Loucy (cell line): ENCODE results near the gene SPTBN2.
A peak's percentile ranks its signal among the peaks of the same experiment; 100 is the strongest.

ENCODE experiments used
- H2AFZ ChIP-seq: fragments of 200-600 bp; sonication (generic); 2 replicates; pipeline ENCODE4 v1.6.0; 2016; ENCODE audit warnings: antibody characterized with exemption, mild to moderate bottlenecking, low read length, moderate library complexity
- H3F3A ChIP-seq: fragments of 200-600 bp; 2 replicates; pipeline ENCODE4 v1.6.0; 2016; ENCODE audit warnings: antibody characterized with exemption, low read depth, mild to moderate bottlenecking
- H3K27me3 ChIP-seq: fragments of 200-600 bp; sonication (generic); 2 replicates; pipeline ENCODE4 v1.6.1; 2014; ENCODE audit warnings: low read length, mild to moderate bottlenecking; ENCODE audit not compliant: insufficient read depth, poor library complexity, severe bottlenecking
- H3K36me3 ChIP-seq: fragments of 200-600 bp; sonication (generic); 2 replicates; pipeline ENCODE4 v1.6.1; 2016; ENCODE audit warnings: low read length; ENCODE audit not compliant: insufficient read depth
- H3K4me1 ChIP-seq: fragments of 200-600 bp; sonication (generic); 2 replicates; pipeline ENCODE4 v1.5.1; 2014; ENCODE audit warnings: low read length, mild to moderate bottlenecking; ENCODE audit not compliant: insufficient read depth, poor library complexity, severe bottlenecking
- H3K4me2 ChIP-seq: fragments of 200-600 bp; sonication (generic); 2 replicates; pipeline ENCODE4 v1.6.0; 2014; ENCODE audit warnings: antibody characterized with exemption, low read length, low read depth, mild to moderate bottlenecking; ENCODE audit not compliant: poor library complexity, severe bottlenecking
- H3K4me3 ChIP-seq: fragments of 200-600 bp; sonication (generic); 2 replicates; pipeline ENCODE4 v1.5.1; 2014; ENCODE audit warnings: low read length, mild to moderate bottlenecking, mixed read lengths; ENCODE audit not compliant: poor library complexity, severe bottlenecking
- H3K79me2 ChIP-seq: fragments of 200-600 bp; sonication (generic); 2 replicates; pipeline ENCODE4 v1.6.1; 2014; ENCODE audit warnings: low read length; ENCODE audit not compliant: insufficient read depth
- H3K9ac ChIP-seq: fragments of 200-600 bp; sonication (generic); 2 replicates; pipeline ENCODE4 v1.6.0; 2014; ENCODE audit warnings: mild to moderate bottlenecking, low read depth, low read length, moderate library complexity; ENCODE audit not compliant: poor library complexity, severe bottlenecking
- H3K9me2 ChIP-seq: fragments of 200-600 bp; sonication (generic); replicated peaks from 2 replicates; pipeline ENCODE4 v1.6.1; 2016; ENCODE audit warnings: low read depth, low read length, mixed read lengths
- H3K9me3 ChIP-seq: fragments of 200-600 bp; sonication (generic); 2 replicates; pipeline ENCODE4 v1.6.1; 2014; ENCODE audit warnings: mild to moderate bottlenecking, antibody characterized with exemption, low read length, low read depth; ENCODE audit not compliant: insufficient read depth
- H4K20me1 ChIP-seq: fragments of 200-600 bp; sonication (generic); 2 replicates; pipeline ENCODE4 v1.6.0; 2014; ENCODE audit warnings: antibody characterized with exemption, low read length, mild to moderate bottlenecking; ENCODE audit not compliant: insufficient read depth, poor library complexity, severe bottlenecking
- EZH2phosphoT487 ChIP-seq: fragments of 200-600 bp; IDR thresholded peaks from 2 replicates; pipeline ENCODE4 v1.6.1; 2018; ENCODE audit warnings: antibody characterized with exemption, mild to moderate bottlenecking, moderate library complexity, borderline replicate concordance
- TF ChIP-seq, protein P1 (sequence below): fragments of 200-600 bp; sonication (generic); conservative IDR thresholded peaks from 2 replicates; pipeline ENCODE4 v1.5.1; 2014; ENCODE audit warnings: mild to moderate bottlenecking, antibody characterized with exemption, low read length

Gene SPTBN2

DNA sequence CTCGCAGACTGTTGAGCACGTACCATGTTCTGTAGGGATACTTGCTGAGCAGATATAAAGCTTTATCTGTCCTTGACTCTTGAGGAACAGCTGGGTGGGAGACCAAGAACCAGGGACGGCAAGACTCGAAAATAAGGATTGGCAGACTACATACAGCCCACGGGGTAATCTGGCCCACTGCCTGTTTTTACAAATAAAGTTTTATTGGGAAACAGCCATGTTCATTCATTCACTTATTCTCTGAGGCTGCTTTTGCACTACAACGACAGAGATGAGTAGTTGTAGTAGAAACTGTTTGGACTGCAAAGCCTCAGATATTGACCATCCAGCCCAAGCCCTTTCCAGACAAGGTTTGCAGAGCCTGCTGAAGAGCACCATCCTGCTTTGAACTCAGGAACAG, 31.0 kb downstream of the SPTBN2 start:
- Histone ChIP-seq H3K9ac (no peak overlapping the region), H3K4me3 (no peak overlapping the region), H2AFZ (no peak overlapping the region), H3K27me3 (no peaks in the 10 kb centered on the region), H3K36me3 (peaks cover 2% of the 10 kb centered on the region; the same call in 1 of the 2 replicates), H3K9me2 (no peaks in the 10 kb centered on the region), H3K9me3 (no peaks in the 10 kb centered on the region), H3F3A (no peaks in the 10 kb centered on the region; the same call in 1 of the 2 replicates), H4K20me1 (no peaks in the 10 kb centered on the region), H3K4me1 (peaks cover 35% of the 10 kb centered on the region), H3K79me2 (no peaks in the 10 kb centered on the region), H3K4me2 (no peak overlapping the region)
- TF ChIP-seq, protein P1, sequence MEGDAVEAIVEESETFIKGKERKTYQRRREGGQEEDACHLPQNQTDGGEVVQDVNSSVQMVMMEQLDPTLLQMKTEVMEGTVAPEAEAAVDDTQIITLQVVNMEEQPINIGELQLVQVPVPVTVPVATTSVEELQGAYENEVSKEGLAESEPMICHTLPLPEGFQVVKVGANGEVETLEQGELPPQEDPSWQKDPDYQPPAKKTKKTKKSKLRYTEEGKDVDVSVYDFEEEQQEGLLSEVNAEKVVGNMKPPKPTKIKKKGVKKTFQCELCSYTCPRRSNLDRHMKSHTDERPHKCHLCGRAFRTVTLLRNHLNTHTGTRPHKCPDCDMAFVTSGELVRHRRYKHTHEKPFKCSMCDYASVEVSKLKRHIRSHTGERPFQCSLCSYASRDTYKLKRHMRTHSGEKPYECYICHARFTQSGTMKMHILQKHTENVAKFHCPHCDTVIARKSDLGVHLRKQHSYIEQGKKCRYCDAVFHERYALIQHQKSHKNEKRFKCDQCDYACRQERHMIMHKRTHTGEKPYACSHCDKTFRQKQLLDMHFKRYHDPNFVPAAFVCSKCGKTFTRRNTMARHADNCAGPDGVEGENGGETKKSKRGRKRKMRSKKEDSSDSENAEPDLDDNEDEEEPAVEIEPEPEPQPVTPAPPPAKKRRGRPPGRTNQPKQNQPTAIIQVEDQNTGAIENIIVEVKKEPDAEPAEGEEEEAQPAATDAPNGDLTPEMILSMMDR = no peak
- no peak for TF ChIP-seq EZH2phosphoT487

DNA sequence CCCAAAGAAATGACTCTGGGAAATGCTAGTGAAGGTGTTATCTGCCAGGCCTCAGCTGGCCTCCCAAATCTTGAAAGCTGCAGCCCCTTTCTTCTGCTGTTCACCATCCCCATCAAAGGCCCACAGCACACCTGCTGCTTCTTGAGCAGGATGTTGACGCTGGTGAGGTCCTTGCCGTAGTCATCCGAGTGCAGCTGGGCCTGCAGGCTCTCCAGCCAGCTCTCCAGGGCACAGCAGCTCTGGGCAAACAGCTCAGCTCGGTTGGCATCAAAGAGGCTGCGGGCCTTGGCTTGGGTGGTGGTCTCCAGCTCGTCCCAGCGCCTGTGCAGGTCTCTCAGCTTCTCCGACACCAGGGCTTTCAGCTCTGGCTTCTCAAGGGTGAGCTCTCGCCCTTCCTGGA, 32.9 kb downstream of the SPTBN2 start:
- Histone ChIP-seq H3K4me3 (no peak overlapping the region), H3K9me3 (no peaks in the 10 kb centered on the region), H3K79me2 (no peaks in the 10 kb centered on the region), H3K36me3 (peaks cover 2% of the 10 kb centered on the region; the same call in 1 of the 2 replicates), H3K9me2 (no peaks in the 10 kb centered on the region), H3K27me3 (no peaks in the 10 kb centered on the region), H3K4me2 (no peak overlapping the region), H2AFZ (no peak overlapping the region), H4K20me1 (no peaks in the 10 kb centered on the region), H3K4me1 (peaks cover 22% of the 10 kb centered on the region), H3F3A (no peaks in the 10 kb centered on the region; the same call in 1 of the 2 replicates), H3K9ac (no peak overlapping the region)
- no peak for TF ChIP-seq EZH2phosphoT487
- TF ChIP-seq, protein P1 = no peak

DNA sequence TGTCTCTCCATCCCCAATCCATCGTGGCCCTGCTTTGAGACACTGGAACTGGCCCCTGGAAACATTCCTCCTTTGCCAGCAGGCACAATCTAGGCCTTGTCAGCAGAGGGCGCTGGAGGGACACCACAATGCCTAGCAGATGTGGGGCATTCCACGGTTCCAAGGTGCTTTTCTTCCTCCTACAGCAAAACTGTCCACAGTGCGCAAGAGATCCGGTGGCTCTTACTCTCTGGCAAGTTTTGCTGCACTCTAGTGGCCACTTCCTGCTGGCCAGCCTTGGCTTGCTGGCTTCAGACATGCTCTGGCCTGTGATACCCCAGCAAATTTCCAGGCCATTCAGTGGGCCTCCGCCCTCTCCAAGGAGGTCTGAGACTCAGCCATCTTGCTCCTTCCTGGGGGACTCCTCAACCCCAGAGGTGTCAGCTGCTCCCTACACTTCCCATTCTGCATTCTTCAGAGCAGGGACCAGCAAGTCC, 34.2 kb downstream of the SPTBN2 start:
- H3K4me3 ChIP-seq = no peak overlapping the region

More for the DNA sequence above, 34.2 kb downstream of the SPTBN2 start:
- Histone ChIP-seq H3K36me3 (peaks cover 2% of the 10 kb centered on the region; the same call in 1 of the 2 replicates), H3K79me2 (no peaks in the 10 kb centered on the region), H3F3A (no peaks in the 10 kb centered on the region), H3K9me3 (no peaks in the 10 kb centered on the region), H3K9ac (no peak overlapping the region), H3K27me3 (no peaks in the 10 kb centered on the region), H4K20me1 (no peaks in the 10 kb centered on the region), H3K4me2 (no peak overlapping the region), H3K4me1 (peaks cover 13% of the 10 kb centered on the region), H3K9me2 (no peaks in the 10 kb centered on the region), H2AFZ (no peak overlapping the region)
- TF ChIP-seq, protein P1 = peak; percentile 98
- no peak for TF ChIP-seq EZH2phosphoT487
